Measurements from ENCODE around the gene ILKAP. TPM values are rescaled to one million over a fixed set of nuclear protein-coding genes. Genes with fewer than 3 reads are reported as not detected.

Gene ILKAP
- polyA plus RNA-seq, 1 of the 3 experiments (the other 2 are of a cell fraction), result 49.2 TPM

DNA sequence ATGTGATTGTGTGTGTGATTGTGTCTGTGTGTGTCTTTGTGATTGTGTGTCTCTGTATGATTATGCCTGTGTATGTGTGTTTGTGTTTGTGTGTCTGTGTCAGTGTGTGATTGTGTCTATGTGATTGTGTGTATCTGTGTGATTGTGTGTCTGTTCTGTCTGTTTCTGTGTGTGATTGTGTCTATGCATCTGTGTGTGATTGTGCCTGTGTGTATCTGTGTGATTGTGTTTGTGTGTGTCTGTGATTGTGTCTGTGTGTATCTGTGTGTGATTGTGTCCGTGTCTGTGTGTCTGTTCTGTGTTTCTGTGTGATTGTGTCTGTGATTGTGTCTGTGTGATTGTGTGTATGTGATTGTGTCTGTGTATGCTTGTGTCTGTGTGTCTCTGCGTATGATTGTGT lies 77.2 kb downstream of the ILKAP start:
- no peak overlapping the region for H3K27ac ChIP-seq (ENCODE audit: low read depth in 2 of 2, low read length in 1 of 2)
- no peak for DNase-seq
- no peaks in the 10 kb centered on the region for H3K27me3 ChIP-seq (ENCODE audit: insufficient read depth)
- H2AFZ ChIP-seq (ENCODE audit: low read depth), result no peak overlapping the region
- H3K9me2 ChIP-seq, result no peaks in the 10 kb centered on the region
- H3K9ac ChIP-seq, result no peak overlapping the region
- CTCF ChIA-PET, result interaction anchor here (1.3 kb wide), 1 partner anchor 268 kb away, joined by 3 read pairs; no protein-coding TSS in a partner anchor
- TF ChIP-seq IRF3 (IDR thresholded peaks at IDR 0.05; ENCODE audit: low read depth, low read length) (no peak), RXRA (IDR thresholded peaks at IDR 0.05; ENCODE audit: borderline replicate concordance, low read depth) (no peak), EZH2phosphoT487 (IDR thresholded peaks at IDR 0.05; ENCODE audit: borderline replicate concordance, low read depth) (no peak), MXI1 (IDR thresholded peaks at IDR 0.05; ENCODE audit: low read depth, low read length) (no peak), ELF1 (IDR thresholded peaks at IDR 0.05) (no peak), FOXJ3 (CRISPR knock-in tag; IDR thresholded peaks at IDR 0.05) (no peak), FOXM1 (IDR thresholded peaks at IDR 0.05; ENCODE audit: low read depth) (no peak), NFIC (IDR thresholded peaks at IDR 0.05; ENCODE audit: borderline replicate concordance) (no peak), ZBTB33 (IDR thresholded peaks at IDR 0.05; ENCODE audit: borderline replicate concordance, low read depth) (no peak), GATA2 (CRISPR knock-in tag; IDR thresholded peaks at IDR 0.05) (no peak), FOSL2 (IDR thresholded peaks at IDR 0.05; ENCODE audit: borderline replicate concordance, low read depth) (no peak), TAF1 (IDR thresholded peaks at IDR 0.05; ENCODE audit: borderline replicate concordance, low read depth, low read length) (no peak), GABPA (IDR thresholded peaks at IDR 0.05; ENCODE audit: low read depth) (no peak), SMC3 (IDR thresholded peaks at IDR 0.05; ENCODE audit: low read depth, low read length) (no peak), MEF2A (IDR thresholded peaks at IDR 0.05; ENCODE audit: borderline replicate concordance, low read depth) (no peak), TEAD4 (IDR thresholded peaks at IDR 0.05; ENCODE audit: borderline replicate concordance, insufficient read depth) (no peak)
- TF ChIP-seq, protein P1, sequence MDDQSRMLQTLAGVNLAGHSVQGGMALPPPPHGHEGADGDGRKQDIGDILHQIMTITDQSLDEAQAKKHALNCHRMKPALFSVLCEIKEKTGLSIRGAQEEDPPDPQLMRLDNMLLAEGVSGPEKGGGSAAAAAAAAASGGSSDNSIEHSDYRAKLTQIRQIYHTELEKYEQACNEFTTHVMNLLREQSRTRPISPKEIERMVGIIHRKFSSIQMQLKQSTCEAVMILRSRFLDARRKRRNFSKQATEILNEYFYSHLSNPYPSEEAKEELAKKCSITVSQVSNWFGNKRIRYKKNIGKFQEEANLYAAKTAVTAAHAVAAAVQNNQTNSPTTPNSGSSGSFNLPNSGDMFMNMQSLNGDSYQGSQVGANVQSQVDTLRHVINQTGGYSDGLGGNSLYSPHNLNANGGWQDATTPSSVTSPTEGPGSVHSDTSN (IDR thresholded peaks at IDR 0.05), result no peak
- TF ChIP-seq, protein P2, sequence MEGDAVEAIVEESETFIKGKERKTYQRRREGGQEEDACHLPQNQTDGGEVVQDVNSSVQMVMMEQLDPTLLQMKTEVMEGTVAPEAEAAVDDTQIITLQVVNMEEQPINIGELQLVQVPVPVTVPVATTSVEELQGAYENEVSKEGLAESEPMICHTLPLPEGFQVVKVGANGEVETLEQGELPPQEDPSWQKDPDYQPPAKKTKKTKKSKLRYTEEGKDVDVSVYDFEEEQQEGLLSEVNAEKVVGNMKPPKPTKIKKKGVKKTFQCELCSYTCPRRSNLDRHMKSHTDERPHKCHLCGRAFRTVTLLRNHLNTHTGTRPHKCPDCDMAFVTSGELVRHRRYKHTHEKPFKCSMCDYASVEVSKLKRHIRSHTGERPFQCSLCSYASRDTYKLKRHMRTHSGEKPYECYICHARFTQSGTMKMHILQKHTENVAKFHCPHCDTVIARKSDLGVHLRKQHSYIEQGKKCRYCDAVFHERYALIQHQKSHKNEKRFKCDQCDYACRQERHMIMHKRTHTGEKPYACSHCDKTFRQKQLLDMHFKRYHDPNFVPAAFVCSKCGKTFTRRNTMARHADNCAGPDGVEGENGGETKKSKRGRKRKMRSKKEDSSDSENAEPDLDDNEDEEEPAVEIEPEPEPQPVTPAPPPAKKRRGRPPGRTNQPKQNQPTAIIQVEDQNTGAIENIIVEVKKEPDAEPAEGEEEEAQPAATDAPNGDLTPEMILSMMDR (IDR thresholded peaks at IDR 0.05), result no peak
- H3K9me3 ChIP-seq, result no peaks in the 10 kb centered on the region
- no peaks in the 10 kb centered on the region for H3K36me3 ChIP-seq (replicated peaks in 1 of 2; ENCODE audit: control insufficient read depth in 1 of 2, insufficient read depth in 2 of 2, low read length in 1 of 2)
- H3F3A ChIP-seq (replicated peaks; ENCODE audit: insufficient read depth), result no peaks in the 10 kb centered on the region
- no peak overlapping the region for H3K4me2 ChIP-seq
- H3K79me2 ChIP-seq (ENCODE audit: insufficient read depth), result no peaks in the 10 kb centered on the region
- H3K4me1 ChIP-seq (ENCODE audit: control insufficient read depth in 1 of 2, insufficient read depth in 2 of 2, low read depth in 1 of 2, low read length in 1 of 2), result no peaks in the 10 kb centered on the region
- no peaks in the 10 kb centered on the region for H4K20me1 ChIP-seq (ENCODE audit: insufficient read depth)
- no peak overlapping the region for H3K4me3 ChIP-seq (ENCODE audit: low read depth in 2 of 2, low read length in 1 of 2)
- POLR2A ChIA-PET, result no interaction called here
- 88% methylated on average over 2 of the region's 2 CpGs for WGBS (ENCODE audit: low lambda C conversion rate)

Measured in SK-N-SH (cell line).